ENCODE results near the gene HLF.

Gene HLF

GRCh38 chr17:55264645-55265298 is at the start of gene HLF:
HLF (plus strand) TSS chr17:55264960; CDS start chr17:55265485, 525 bp downstream.
- DNase-seq (ENCODE audit: low read depth): peak; percentile 73

- no peak for DNase-seq (ENCODE audit: low read depth)
These were observed 49.0 kb upstream of the HLF start for GRCh38 chr17:55215711-55216110.

- DNase-seq (ENCODE audit: low read depth): no peak
These were observed 47.9 kb upstream of the HLF start for GRCh38 chr17:55216888-55217287.

- no peak for DNase-seq (ENCODE audit: low read depth)
These were observed 45.3 kb upstream of the HLF start for GRCh38 chr17:55219459-55219858.

- DNase-seq (ENCODE audit: low read depth): no peak
These were observed 44.8 kb upstream of the HLF start for GRCh38 chr17:55219934-55220333.

GRCh38 chr17:55223524-55223923 is 41.2 kb upstream of the HLF start:
- no peak for DNase-seq (ENCODE audit: low read depth)

- DNase-seq (ENCODE audit: low read depth): no peak
These were observed 40.0 kb upstream of the HLF start for GRCh38 chr17:55224746-55225145.

GRCh38 chr17:55225237-55225636 is 39.5 kb upstream of the HLF start:
- no peak for DNase-seq (ENCODE audit: low read depth)

GRCh38 chr17:55228683-55229192 is 36.0 kb upstream of the HLF start:
- no peak for DNase-seq (ENCODE audit: low read depth)

GRCh38 chr17:55229276-55229675 is 35.5 kb upstream of the HLF start:
- DNase-seq (ENCODE audit: low read depth): no peak

- no peak for DNase-seq (ENCODE audit: low read depth)
These were observed 34.0 kb upstream of the HLF start for GRCh38 chr17:55230716-55231115.

GRCh38 chr17:55233840-55234239 is 30.9 kb upstream of the HLF start:
- peak; percentile 11 for DNase-seq (ENCODE audit: low read depth)

- no peak for DNase-seq (ENCODE audit: low read depth)
These were observed 28.4 kb upstream of the HLF start for GRCh38 chr17:55236316-55236715.

GRCh38 chr17:55237268-55237667 is 27.5 kb upstream of the HLF start:
- DNase-seq (ENCODE audit: low read depth): peak; percentile 8

GRCh38 chr17:55237841-55238178 is 26.9 kb upstream of the HLF start:
- no peak for DNase-seq (ENCODE audit: low read depth)

- peak; percentile 94 for DNase-seq (ENCODE audit: low read depth)
These were observed 26.4 kb upstream of the HLF start for GRCh38 chr17:55238179-55238930.

GRCh38 chr17:55238931-55239297 is 25.8 kb upstream of the HLF start:
- peak; percentile 21 for DNase-seq (ENCODE audit: low read depth)

- no peak for DNase-seq (ENCODE audit: low read depth)
These were observed 23.7 kb upstream of the HLF start for GRCh38 chr17:55241097-55241496.

GRCh38 chr17:55242476-55242875 is 22.3 kb upstream of the HLF start:
- no peak for DNase-seq (ENCODE audit: low read depth)

- DNase-seq (ENCODE audit: low read depth): no peak
These were observed 18.8 kb upstream of the HLF start for GRCh38 chr17:55245986-55246385.

- DNase-seq (ENCODE audit: low read depth): no peak
These were observed 18.2 kb upstream of the HLF start for GRCh38 chr17:55246583-55246982.

- no peak for DNase-seq (ENCODE audit: low read depth)
These were observed 16.7 kb upstream of the HLF start for GRCh38 chr17:55248077-55248476.

GRCh38 chr17:55249861-55250260 is 14.9 kb upstream of the HLF start:
- no peak for DNase-seq (ENCODE audit: low read depth)

GRCh38 chr17:55254375-55254774 is 10.4 kb upstream of the HLF start:
- DNase-seq (ENCODE audit: low read depth): no peak
